Suprapubic skin (tissue), 4 donors: Measurements from ENCODE around the gene CD99L2. TPM values are rescaled to one million over a fixed set of nuclear protein-coding genes. Genes with fewer than 3 reads are reported as not detected.

ENCODE experiments used
- DNase-seq, 2 donors: peaks; one replicate each; pipeline ENCODE4 v3.0.0-alpha.2; 2019; ENCODE audit warnings: low spot score in 2 of 2
- H3K27ac ChIP-seq: fragments of 200-600 bp; sonication (generic); one replicate; pipeline ENCODE4 v1.5.1; 2019
- H3K27me3 ChIP-seq: fragments of 200-600 bp; sonication (generic); one replicate; pipeline ENCODE4 v1.5.1; 2019
- H3K36me3 ChIP-seq: fragments of 200-600 bp; sonication (generic); one replicate; pipeline ENCODE4 v1.5.1; 2019
- H3K4me1 ChIP-seq: fragments of 200-600 bp; sonication (generic); one replicate; pipeline ENCODE4 v1.5.1; 2019
- H3K4me3 ChIP-seq: fragments of 200-600 bp; sonication (generic); one replicate; pipeline ENCODE4 v1.5.1; 2019; ENCODE audit warnings: mild to moderate bottlenecking
- H3K9me3 ChIP-seq: fragments of 200-600 bp; sonication (generic); one replicate; pipeline ENCODE4 v1.5.1; 2019
- EP300 ChIP-seq: sonication (generic); formaldehyde crosslinking; IDR thresholded peaks from one replicate; pipeline ENCODE4 v1.6.1; 2017; ENCODE audit warnings: antibody characterized with exemption
- POLR2A ChIP-seq, 2 donors: fragments of 450-650 bp; IDR thresholded peaks; one replicate each; pipeline ENCODE4 v1.6.1; 2017; ENCODE audit warnings: antibody characterized with exemption in 2 of 2, mild to moderate bottlenecking in 2 of 2, moderate library complexity in 2 of 2
- POLR2AphosphoS5 ChIP-seq, 3 donors: sonication (generic); formaldehyde crosslinking; IDR thresholded peaks; one replicate each; pipeline ENCODE4 v1.6.1; 2017; ENCODE audit warnings: antibody characterized with exemption in 3 of 3
- WGBS: methylation state at CpG from one replicate; pipeline ENCODE4 v1.1.5; 2018; 5-methylcytosine and 5-hydroxymethylcytosine counted together
- total RNA-seq, 4 donors: library from RNA; depleted of rRNA; stranded (reverse); fragments of >200 nt; gene quantifications; one replicate each; pipeline ENCODE4 v1.1.0, GENCODE V29; 2016
- TF ChIP-seq, protein P1 (sequence below), 2 donors: fragments of 200-600 bp in 1 of 2; fragments of 450-650 bp in 1 of 2; sonication (generic) in 1 of 2; IDR thresholded peaks; one replicate each; pipeline ENCODE4 v1.5.1; 2016 to 2019; ENCODE audit warnings: antibody characterized with exemption in 2 of 2, mild to moderate bottlenecking in 1 of 2, moderate library complexity in 1 of 2

CD99L2 gene
- total RNA-seq, 4 donors from 2014 or later: 12.6 to 24.5 (median 18.7) TPM

DNA sequence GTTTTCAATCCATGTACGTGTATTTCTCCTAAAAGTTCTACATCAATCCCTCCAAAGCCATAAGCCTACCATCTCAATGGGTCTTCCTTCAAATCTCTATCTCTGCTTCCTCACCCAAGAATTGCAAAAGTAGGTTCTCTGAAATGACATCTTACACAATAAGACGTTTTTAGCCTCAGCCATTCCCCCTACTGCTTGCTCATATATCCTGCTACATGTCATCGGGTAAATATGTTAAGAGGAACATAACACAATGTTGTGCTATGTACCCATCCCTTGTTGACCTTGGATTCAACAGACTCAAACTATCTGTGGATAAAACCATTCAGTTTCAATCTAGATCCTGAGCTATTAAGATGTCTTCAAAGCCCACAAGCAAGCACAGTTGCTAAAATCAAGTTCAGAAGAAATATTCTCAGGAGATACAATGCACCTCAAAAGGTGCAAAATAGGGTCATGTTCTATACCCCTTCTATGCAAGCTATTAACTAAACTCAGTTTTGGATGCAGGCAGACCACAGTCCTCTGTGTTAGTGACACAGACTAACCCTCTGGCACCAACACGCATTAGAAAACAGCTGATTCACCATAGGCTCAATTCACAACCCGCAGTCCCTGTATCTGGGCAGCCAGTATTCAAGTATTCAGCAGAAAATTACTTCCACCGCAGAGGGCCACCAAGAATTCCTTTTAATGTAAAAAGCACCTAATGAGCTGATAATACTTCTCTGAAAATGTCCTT lies 56.8 kb downstream of the CD99L2 start:
- no peaks in the 10 kb centered on the region for H3K36me3 ChIP-seq

DNA sequence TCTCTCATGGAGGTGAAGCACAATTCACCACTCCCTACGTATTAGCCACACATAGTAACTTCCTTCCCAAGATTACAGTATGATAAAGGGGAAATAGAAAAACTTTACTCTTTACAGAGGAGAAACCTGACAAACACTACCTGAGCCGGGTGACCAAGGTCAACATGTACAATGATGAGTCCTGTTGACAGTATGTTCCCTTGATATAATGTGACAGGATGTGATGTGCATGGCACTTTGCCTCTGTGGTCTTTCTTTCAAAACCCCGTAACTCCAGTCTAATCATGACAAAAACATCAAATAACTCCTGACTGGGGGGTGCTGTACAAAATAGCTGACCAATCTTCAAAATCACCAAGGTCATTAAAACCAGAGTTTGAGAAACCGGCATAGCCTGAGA lies 60.6 kb downstream of the CD99L2 start:
- no peak for TF ChIP-seq POLR2AphosphoS5 (IDR thresholded peaks at IDR 0.05)
- TF ChIP-seq POLR2A (IDR thresholded peaks at IDR 0.05): no peak
- TF ChIP-seq, protein P1, sequence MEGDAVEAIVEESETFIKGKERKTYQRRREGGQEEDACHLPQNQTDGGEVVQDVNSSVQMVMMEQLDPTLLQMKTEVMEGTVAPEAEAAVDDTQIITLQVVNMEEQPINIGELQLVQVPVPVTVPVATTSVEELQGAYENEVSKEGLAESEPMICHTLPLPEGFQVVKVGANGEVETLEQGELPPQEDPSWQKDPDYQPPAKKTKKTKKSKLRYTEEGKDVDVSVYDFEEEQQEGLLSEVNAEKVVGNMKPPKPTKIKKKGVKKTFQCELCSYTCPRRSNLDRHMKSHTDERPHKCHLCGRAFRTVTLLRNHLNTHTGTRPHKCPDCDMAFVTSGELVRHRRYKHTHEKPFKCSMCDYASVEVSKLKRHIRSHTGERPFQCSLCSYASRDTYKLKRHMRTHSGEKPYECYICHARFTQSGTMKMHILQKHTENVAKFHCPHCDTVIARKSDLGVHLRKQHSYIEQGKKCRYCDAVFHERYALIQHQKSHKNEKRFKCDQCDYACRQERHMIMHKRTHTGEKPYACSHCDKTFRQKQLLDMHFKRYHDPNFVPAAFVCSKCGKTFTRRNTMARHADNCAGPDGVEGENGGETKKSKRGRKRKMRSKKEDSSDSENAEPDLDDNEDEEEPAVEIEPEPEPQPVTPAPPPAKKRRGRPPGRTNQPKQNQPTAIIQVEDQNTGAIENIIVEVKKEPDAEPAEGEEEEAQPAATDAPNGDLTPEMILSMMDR (IDR thresholded peaks at IDR 0.05): no peak
- TF ChIP-seq EP300: no peak
- H3K36me3 ChIP-seq: no peaks in the 10 kb centered on the region
- 82% methylated on average over 4 of the region's 4 CpGs for WGBS
- H3K27ac ChIP-seq: no peak overlapping the region
- DNase-seq: no peak
- H3K4me3 ChIP-seq: no peak overlapping the region
- H3K27me3 ChIP-seq: no peaks in the 10 kb centered on the region
- peaks cover 8% of the 10 kb centered on the region for H3K4me1 ChIP-seq
- H3K9me3 ChIP-seq: no peaks in the 10 kb centered on the region

More for the DNA sequence above, 56.8 kb downstream of the CD99L2 start:
- DNase-seq: no peak
- TF ChIP-seq POLR2AphosphoS5 (IDR thresholded peaks at IDR 0.05) (no peak), EP300 (no peak), POLR2A (IDR thresholded peaks at IDR 0.05) (no peak)
- TF ChIP-seq, protein P1 (IDR thresholded peaks at IDR 0.05): no peak
- no peaks in the 10 kb centered on the region for H3K27me3 ChIP-seq
- 74% methylated on average over 6 of the region's 6 CpGs for WGBS
- H3K4me3 ChIP-seq: no peak overlapping the region
- no peaks in the 10 kb centered on the region for H3K9me3 ChIP-seq
- peaks cover 8% of the 10 kb centered on the region for H3K4me1 ChIP-seq
- no peak overlapping the region for H3K27ac ChIP-seq

DNA sequence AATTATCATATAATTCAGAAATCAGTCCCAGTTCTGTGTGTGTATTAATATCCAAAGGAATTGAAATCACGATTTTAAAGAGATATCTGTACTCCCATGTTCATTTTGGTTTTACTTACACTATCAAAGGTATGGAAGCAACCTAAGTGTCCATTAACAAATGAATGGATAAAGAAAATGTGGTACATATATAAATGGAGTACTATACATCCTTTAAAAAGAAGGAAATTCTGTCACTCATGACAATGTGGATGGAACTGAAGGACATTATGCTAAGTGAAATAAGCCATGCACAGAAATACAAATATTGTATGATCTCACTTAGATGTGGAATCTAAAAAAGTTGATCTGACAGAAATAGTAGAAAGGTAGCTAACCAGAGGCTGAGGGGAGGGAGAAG lies 63.8 kb downstream of the CD99L2 start:
- Histone ChIP-seq H3K4me3 (no peak overlapping the region), H3K27me3 (no peaks in the 10 kb centered on the region), H3K27ac (no peak overlapping the region), H3K4me1 (no peaks in the 10 kb centered on the region), H3K36me3 (no peaks in the 10 kb centered on the region), H3K9me3 (no peaks in the 10 kb centered on the region)
- no peak for TF ChIP-seq EP300
- TF ChIP-seq POLR2A (IDR thresholded peaks at IDR 0.05): no peak
- TF ChIP-seq, protein P1 (IDR thresholded peaks at IDR 0.05): no peak
- no peak for TF ChIP-seq POLR2AphosphoS5 (IDR thresholded peaks at IDR 0.05)
- WGBS: 58% methylated on average over 1 of the region's 1 CpG
- no peak for DNase-seq

DNA sequence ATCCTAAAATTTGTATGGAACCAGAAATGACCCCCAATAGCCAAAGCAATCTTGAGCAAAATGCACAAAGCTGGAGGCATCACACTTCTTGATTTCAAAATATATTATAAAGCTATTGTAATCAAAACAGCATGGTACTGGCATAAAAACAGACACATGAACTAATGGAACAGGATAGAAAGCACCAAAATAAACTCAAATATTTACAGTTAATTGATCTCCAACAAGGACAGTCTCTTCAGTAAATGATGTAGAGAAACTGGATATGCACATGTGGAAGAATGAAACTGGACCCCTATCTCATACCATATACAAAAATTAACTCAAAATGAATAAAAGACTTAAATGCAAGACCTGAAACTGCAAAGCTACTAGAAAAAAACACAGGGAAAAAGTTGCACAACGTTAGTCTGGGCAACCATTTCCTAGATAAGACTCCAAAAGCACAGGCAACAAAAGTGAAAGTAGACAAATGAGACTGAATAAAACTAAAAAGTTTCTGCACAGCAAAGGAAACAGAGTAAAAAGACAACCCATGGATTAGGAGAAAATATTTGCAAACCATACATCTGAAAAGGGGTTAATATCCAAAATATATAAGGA lies 64.9 kb downstream of the CD99L2 start:
- Histone ChIP-seq H3K36me3 (no peaks in the 10 kb centered on the region), H3K9me3 (no peaks in the 10 kb centered on the region), H3K4me1 (no peaks in the 10 kb centered on the region), H3K27ac (no peak overlapping the region), H3K4me3 (no peak overlapping the region), H3K27me3 (no peaks in the 10 kb centered on the region)
- 52% methylated on average over 1 of the region's 1 CpG for WGBS
- TF ChIP-seq, protein P1 (IDR thresholded peaks at IDR 0.05): no peak
- TF ChIP-seq POLR2AphosphoS5 (IDR thresholded peaks at IDR 0.05): no peak
- no peak for TF ChIP-seq POLR2A (IDR thresholded peaks at IDR 0.05)
- TF ChIP-seq EP300: no peak
- no peak for DNase-seq

DNA sequence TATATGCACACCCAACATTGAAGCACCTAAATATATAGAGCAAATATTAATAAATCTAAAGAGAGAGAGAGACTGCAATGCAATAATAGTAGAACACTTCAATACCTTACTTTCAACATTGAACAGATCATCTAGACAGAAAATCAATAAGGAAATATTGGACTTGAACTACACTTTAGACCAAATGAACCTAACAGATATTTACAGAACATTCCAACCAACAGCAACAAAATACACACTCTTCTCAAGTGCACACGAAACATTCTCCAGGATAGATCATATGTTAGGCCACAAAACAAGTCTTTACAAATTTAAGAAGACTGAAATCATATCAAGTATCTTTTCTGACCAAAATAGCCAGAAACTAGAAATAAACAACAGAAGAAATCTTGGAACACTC lies 66.6 kb downstream of the CD99L2 start:
- no peaks in the 10 kb centered on the region for H3K9me3 ChIP-seq
- H3K4me3 ChIP-seq: no peak overlapping the region
- no peak for DNase-seq
- 71% methylated on average over 1 of the region's 1 CpG for WGBS
- H3K36me3 ChIP-seq: no peaks in the 10 kb centered on the region
- no peak overlapping the region for H3K27ac ChIP-seq
- H3K27me3 ChIP-seq: no peaks in the 10 kb centered on the region
- no peaks in the 10 kb centered on the region for H3K4me1 ChIP-seq
- TF ChIP-seq EP300 (no peak), POLR2A (IDR thresholded peaks at IDR 0.05) (no peak), POLR2AphosphoS5 (IDR thresholded peaks at IDR 0.05) (no peak)
- TF ChIP-seq, protein P1 (IDR thresholded peaks at IDR 0.05): no peak
